Ovary (tissue), 9 donors: ENCODE data around the gene CEP57. TPM values are rescaled to one million over a fixed set of nuclear protein-coding genes. Genes with fewer than 3 reads are reported as not detected.

Experiments used
- DNase-seq, 5 donors: peaks; one replicate each; pipeline ENCODE4 v3.0.0-alpha.2; 2019 to 2020
- H3K27ac ChIP-seq, 2 donors: fragments of 200-600 bp; one replicate each; pipeline versions ENCODE4 v1.5.1 to v1.8.0; 2019 to 2022
- H3K27me3 ChIP-seq: fragments of 200-600 bp; one replicate; pipeline ENCODE4 v1.8.0; 2022
- H3K36me3 ChIP-seq: fragments of 200-600 bp; sonication (generic); one replicate; pipeline ENCODE4 v1.5.1; 2019
- H3K4me1 ChIP-seq: one replicate; pipeline ENCODE4 v1.8.1; 2013; ENCODE audit warnings: mild to moderate bottlenecking, moderate library complexity; ENCODE audit not compliant: insufficient read depth
- H3K4me3 ChIP-seq: fragments of 200-600 bp; sonication (generic); one replicate; pipeline ENCODE4 v1.5.1; 2017
- H3K9me3 ChIP-seq, 2 donors: fragments of 200-600 bp in 1 of 2; sonication (generic) in 1 of 2; one replicate each; pipeline versions ENCODE4 v1.5.1 to v1.8.1; 2013 to 2019; ENCODE audit warnings: mild to moderate bottlenecking in 1 of 2, moderate library complexity in 1 of 2
- CTCF ChIP-seq, 3 donors: fragments of 450-650 bp in 2 of 3; fragments of 200-600 bp in 1 of 3; IDR thresholded peaks; one replicate each; pipeline versions ENCODE4 v1.5.1 to v1.8.0; 2016 to 2022; ENCODE audit warnings: antibody characterized with exemption in 3 of 3, mild to moderate bottlenecking in 1 of 3
- EP300 ChIP-seq: sonication (generic); formaldehyde crosslinking; IDR thresholded peaks from one replicate; pipeline ENCODE4 v1.6.1; 2017; ENCODE audit warnings: antibody characterized with exemption
- POLR2A ChIP-seq: fragments of 450-650 bp; IDR thresholded peaks from one replicate; pipeline ENCODE4 v1.6.1; 2017; ENCODE audit warnings: antibody characterized with exemption, mild to moderate bottlenecking, moderate library complexity
- WGBS, 3 donors: extraction: QIAGEN DNeasy Blood & Tissue Kit in 1 of 3; methylation state at CpG; one replicate each; pipeline versions ENCODE4 v1.1.5 to v1.1.7; 2013 to 2017; 5-methylcytosine and 5-hydroxymethylcytosine counted together
- intact Hi-C, 4 donors: fragments of 100-400 bp; cut with DNase I; formaldehyde crosslinking; loops; one replicate each; pipeline versions ENCODE4 v1.11.0 to v1.15.1; 2022 to 2023
- polyA plus RNA-seq, 2 donors: library from polyadenylated mRNA; stranded (reverse); fragments of 200-250 nt in 1 of 2; fragments of 350-450 nt in 1 of 2; fragmentation: Illumina TruSeq in 1 of 2; extraction: RNeasy Lipid Tissue Mini Kit (QIAGEN cat#74804) in 1 of 2; gene quantifications; one replicate each; pipeline ENCODE4 v1.2.3, GENCODE V29; 2013 to 2014
- total RNA-seq, 7 donors: library from RNA; depleted of rRNA in 2 of 7; stranded (reverse); fragments of >200 nt in 2 of 7; fragmentation: NEBNext Ultra II Directional in 3 of 7; extraction: Animal tissue kit (Norgen Biotek cat#: 25700) in 3 of 7; gene quantifications; one replicate each; pipeline versions ENCODE4 v1.1.0 to v1.2.4, GENCODE V29; 2016 to 2023
- donor health status: DM: no; HTN: no; CAD: no; lungs with moderate emphysema.
- donor health status: DM: no; HTN: no; CAD: no.
- donor health status: Bipolar disorder and iron deficiency.
- donor health status: DM: yes; HTN: yes; CAD: no.
- donor health status: DM: no; HTN: no; CAD: no.
- donor health status: DM: yes; HTN: yes; CAD: no.

CEP57 gene
- total and polyA plus RNA-seq, 9 donors = 28.8 to 64.7 (median 45.1) TPM

GRCh38 chr11:95835351-95835750 is 45.1 kb downstream of the CEP57 start:
- H3K27me3 ChIP-seq = no peaks in the 10 kb centered on the region
- no peak for DNase-seq
- 17 to 25% (median 20%) methylated on average over 3 of the region's 3 CpGs for WGBS, 3 donors
- TF ChIP-seq CTCF (IDR thresholded peaks at IDR 0.05) (no peak), POLR2A (no peak), EP300 (no peak)
- no peaks in the 10 kb centered on the region for H3K9me3 ChIP-seq
- H3K4me1 ChIP-seq = no peaks in the 10 kb centered on the region
- H3K27ac ChIP-seq = no peak overlapping the region
- no peak overlapping the region for H3K4me3 ChIP-seq
- intact Hi-C loops = loop anchor here in 2 of 4 donors (5.0 to 10.0 kb wide), 2 partner anchors 507 to 509 kb away; partner anchors contain the start of gene MAML2 (in 2 of the 2)
- no peaks in the 10 kb centered on the region for H3K36me3 ChIP-seq

GRCh38 chr11:95835768-95836488 is 45.6 kb downstream of the CEP57 start:
- DNase-seq = peak; percentile 45 to 73 (median 55)
- peak overlapping the region in 1 of 2 donors; percentile 40 for H3K27ac ChIP-seq
- intact Hi-C loops = loop anchor here in 2 of 4 donors (5.0 to 10.0 kb wide), 2 partner anchors 506 to 509 kb away; partner anchors contain the start of gene MAML2 (in 2 of the 2)
- no peaks in the 10 kb centered on the region for H3K4me1 ChIP-seq
- H3K27me3 ChIP-seq = no peaks in the 10 kb centered on the region
- no peak for TF ChIP-seq POLR2A
- TF ChIP-seq CTCF (IDR thresholded peaks at IDR 0.05) = peak; percentile 68 to 83 (median 78)
- no peak for TF ChIP-seq EP300
- WGBS, 3 donors = 2 to 7% (median 4%) methylated on average over 3 of the region's 3 CpGs
- no peaks in the 10 kb centered on the region for H3K36me3 ChIP-seq
- H3K4me3 ChIP-seq = no peak overlapping the region
- H3K9me3 ChIP-seq = no peaks in the 10 kb centered on the region

- no peak for TF ChIP-seq EP300
- no peak for TF ChIP-seq POLR2A
- TF ChIP-seq CTCF (IDR thresholded peaks at IDR 0.05) = no peak
- H3K36me3 ChIP-seq = no peaks in the 10 kb centered on the region
- no peaks in the 10 kb centered on the region for H3K4me1 ChIP-seq
- H3K27ac ChIP-seq = no peak overlapping the region
- no peak overlapping the region for H3K4me3 ChIP-seq
- intact Hi-C loops = loop anchor here in 1 of 4 donors (10.0 kb wide), 1 partner anchor 200 kb away; no protein-coding TSS in a partner anchor
- no peak for DNase-seq
- WGBS, 3 donors = 78 to 88% (median 81%) methylated on average over 1 of the region's 1 CpG
- H3K9me3 ChIP-seq = no peaks in the 10 kb centered on the region
- H3K27me3 ChIP-seq = no peaks in the 10 kb centered on the region
Measured at GRCh38 chr11:95845167-95845566, 54.9 kb downstream of the CEP57 start.

- H3K4me1 ChIP-seq = no peaks in the 10 kb centered on the region
- TF ChIP-seq POLR2A = no peak
- peak in 2 of 3 donors; percentile 34 to 38 for TF ChIP-seq CTCF (IDR thresholded peaks at IDR 0.05)
- no peak overlapping the region for H3K4me3 ChIP-seq
- H3K36me3 ChIP-seq = no peaks in the 10 kb centered on the region
- intact Hi-C loops = loop anchor here in 1 of 4 donors (10.0 kb wide), 1 partner anchor 196 kb away; no protein-coding TSS in a partner anchor
- DNase-seq = peak in 4 of 5 donors; percentile 18 to 61 (median 36)
- no peaks in the 10 kb centered on the region for H3K9me3 ChIP-seq
- no peaks in the 10 kb centered on the region for H3K27me3 ChIP-seq
- no peak overlapping the region for H3K27ac ChIP-seq
- 66 to 70% (median 67%) methylated on average over 6 of the region's 6 CpGs for WGBS, 3 donors
Measured at GRCh38 chr11:95849087-95849825, 59.0 kb downstream of the CEP57 start.
